GM04503 (cell line): ENCODE measurements around the gene KLHL17.
"Not testable (repeated sequence)": the region's sequence is repeated elsewhere in the genome, so short reads cannot be mapped to it uniquely, and the experiment has no call there.

Experiments used
- DNase-seq: peaks from one replicate; pipeline ENCODE4 v3.0.0-alpha.2; 2012; ENCODE audit warnings: low read depth

The KLHL17 gene

GRCh38 chr1:937521-937920 lies 22.9 kb upstream of the KLHL17 start:
- DNase-seq, result no peak

GRCh38 chr1:938088-938683 lies 22.2 kb upstream of the KLHL17 start:
- DNase-seq, result no peak

DNA sequence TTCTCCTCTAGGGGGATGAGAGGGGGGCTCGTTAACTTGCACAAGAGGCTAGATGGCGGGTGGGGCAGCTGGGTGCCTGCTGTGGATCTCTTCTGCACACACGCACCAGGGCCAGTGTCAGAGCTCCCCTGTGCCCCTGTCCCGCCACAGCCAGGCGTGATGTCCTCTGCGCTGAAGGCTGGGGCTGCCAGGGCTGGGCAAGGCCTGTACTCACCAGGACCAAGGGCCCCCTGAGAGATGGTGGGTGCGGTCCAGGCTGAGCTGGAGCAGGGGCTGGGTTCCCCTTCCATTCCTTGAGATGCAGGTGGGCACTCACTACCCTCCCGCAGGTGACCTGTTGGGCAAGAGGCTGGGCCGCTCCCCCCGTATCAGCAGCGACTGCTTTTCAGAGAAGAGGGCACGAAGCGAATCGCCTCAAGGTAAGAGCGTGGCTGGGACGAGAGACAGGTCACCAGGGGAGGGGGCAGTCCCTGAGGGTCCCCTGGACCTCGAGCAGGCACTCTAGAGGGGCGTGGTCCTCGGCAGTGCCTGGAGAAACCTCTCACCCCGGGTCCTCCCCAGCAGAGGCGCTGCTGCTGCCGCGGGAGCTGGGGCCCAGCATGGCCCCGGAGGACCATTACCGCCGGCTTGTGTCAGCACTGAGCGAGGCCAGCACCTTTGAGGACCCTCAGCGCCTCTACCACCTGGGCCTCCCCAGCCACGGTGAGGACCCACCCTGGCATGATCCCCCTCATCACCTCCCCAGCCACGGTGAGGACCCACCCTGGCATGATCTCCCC lies 21.5 kb upstream of the KLHL17 start:
- no peak for DNase-seq

DNA sequence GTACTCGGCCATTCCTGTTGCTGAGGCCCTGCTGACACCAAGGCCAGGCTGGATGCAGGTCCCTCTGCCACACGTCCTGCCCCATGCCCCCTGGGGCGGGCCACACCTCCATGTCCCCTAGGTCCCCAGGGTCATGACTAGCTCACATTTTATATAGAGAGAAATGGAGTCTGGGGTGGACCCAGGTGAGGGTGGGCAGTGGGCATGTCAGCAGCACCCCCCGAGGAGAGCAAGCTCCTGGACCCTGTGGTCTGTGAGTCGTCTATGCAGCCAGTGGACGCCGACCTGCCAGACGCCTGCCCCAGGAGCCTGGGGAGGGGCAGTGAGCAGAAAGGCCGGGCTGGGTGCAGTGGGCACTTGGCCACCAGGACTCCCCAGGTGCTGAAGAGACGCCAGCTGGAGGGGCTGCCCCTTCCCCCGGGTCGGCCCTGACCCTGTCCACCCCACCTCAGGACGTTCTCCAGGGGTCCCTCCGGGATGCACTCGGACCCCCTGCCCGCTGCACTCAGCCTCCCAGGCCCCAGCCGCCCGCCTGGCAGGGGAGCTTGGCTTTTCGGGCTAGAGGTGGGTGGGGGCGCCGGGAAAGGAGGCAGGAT lies 20.8 kb upstream of the KLHL17 start:
- DNase-seq, result no peak

DNA sequence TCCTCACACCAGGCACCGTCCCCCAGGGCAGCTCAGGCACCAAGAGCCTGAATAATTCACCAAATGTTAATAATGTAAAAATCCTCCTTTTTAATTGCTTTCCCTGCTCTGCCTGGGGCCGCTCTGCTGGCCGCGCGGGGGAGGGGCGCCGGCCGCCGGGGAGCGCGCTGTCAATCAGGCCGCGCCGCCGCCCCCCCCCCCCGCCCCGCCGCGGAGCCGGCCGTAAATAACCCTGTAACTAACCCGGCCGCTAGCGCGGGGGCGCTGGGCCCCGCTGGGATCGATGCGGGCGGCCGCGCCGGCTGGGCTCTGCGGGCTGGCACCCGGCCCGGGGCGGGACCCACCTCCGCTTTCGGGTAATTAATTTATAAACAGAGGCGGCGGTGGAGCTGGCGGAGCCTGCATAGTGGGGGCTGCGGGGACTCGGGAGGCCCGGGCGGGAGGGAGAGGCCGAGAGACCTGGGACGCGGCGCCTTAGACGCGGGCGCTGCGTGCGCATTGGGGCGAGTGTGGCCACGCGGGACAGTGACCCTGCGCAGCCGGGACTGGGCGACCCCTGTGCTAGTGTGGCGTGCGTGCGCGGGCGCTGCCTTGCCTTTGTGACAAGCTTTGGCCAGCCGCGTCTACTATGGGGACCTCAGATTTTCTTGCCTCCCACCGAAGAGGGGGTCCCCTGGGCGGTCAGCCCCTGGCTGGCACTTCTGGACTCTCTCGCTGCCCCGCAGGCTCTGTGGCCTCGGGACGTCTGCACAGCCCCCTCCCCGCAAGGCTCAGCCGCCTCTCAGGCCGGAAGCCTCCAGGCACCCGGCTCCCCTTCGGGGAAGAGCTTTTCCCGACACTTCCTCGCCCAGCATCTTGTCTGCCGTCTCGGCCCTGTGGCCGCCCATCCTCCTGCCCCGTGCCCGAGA lies 20.0 kb upstream of the KLHL17 start:
- DNase-seq, result no peak

- DNase-seq, result no peak
Measured at GRCh38 chr1:941015-941587, 19.3 kb upstream of the KLHL17 start.

- DNase-seq, result no peak
Measured at GRCh38 chr1:941588-942383, 18.6 kb upstream of the KLHL17 start.

DNA sequence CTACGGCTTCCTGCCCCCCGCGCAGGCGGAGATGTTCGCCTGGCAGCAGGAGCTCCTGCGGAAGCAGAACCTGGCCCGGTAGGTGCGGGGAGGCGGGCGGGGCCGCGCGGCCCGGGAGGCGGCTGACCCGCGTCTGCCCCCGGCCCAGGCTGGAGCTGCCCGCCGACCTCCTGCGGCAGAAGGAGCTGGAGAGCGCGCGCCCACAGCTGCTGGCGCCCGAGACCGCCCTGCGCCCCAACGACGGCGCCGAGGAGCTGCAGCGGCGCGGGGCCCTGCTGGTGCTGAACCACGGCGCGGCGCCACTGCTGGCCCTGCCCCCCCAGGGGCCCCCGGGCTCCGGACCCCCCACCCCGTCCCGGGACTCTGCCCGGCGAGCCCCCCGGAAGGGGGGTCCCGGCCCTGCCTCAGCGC lies 18.0 kb upstream of the KLHL17 start:
- DNase-seq, result no peak

DNA sequence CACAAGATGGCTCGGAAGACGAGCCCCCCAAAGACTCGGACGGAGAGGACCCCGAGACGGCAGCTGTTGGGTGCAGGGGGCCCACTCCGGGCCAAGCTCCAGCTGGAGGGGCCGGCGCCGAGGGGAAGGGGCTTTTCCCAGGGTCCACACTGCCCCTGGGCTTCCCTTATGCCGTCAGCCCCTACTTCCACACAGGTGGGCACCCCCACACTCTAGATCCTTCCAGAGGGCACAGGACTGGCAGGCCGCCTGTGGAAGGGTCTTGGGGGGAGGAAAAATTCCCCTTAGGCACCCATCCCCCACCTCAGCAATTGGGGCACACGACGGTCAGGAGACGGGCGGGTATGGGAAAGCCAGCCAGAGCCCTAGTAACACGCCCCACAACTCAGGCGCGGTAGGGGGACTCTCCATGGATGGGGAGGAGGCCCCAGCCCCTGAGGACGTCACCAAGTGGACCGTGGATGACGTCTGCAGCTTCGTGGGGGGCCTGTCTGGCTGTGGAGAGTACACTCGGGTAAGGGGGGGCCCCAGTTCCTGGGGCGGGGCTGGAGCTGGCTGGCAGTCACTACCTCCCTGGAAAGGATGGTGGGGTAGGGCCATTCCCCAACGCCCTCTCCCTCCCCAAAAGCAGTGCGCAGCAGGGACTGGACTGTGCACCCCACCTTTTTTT lies 17.4 kb upstream of the KLHL17 start:
- DNase-seq, result no peak

DNA sequence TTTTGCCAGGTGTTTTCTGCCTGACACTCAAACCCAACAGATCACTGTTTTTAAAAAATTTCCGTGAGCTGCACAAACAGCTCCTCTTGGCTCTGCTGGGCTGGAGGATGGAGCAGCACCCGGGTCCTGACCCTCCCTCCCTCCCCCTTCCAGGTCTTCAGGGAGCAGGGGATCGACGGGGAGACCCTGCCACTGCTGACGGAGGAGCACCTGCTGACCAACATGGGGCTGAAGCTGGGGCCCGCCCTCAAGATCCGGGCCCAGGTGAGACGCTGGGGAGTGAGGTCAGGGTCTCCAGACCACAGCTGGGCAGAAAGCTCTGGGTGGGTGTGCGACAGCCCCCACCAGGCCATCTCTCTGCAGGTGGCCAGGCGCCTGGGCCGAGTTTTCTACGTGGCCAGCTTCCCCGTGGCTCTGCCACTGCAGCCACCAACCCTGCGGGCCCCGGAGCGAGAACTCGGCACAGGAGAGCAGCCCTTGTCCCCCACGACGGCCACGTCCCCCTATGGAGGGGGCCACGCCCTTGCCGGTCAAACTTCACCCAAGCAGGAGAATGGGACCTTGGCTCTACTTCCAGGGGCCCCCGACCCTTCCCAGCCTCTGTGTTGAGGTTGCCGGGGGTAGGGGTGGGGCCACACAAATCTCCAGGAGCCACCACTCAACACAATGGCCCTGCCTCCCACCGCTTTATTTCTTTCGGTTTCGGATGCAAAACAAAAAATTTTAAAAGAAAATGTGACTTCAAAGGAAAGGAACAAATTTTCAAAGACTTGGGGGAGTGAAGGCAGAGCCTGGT lies 16.6 kb upstream of the KLHL17 start:
- no peak for DNase-seq

- DNase-seq, result no peak
Measured at GRCh38 chr1:944341-945325, 15.8 kb upstream of the KLHL17 start.

GRCh38 chr1:945688-946556 lies 14.5 kb upstream of the KLHL17 start:
- DNase-seq, result no peak

DNA sequence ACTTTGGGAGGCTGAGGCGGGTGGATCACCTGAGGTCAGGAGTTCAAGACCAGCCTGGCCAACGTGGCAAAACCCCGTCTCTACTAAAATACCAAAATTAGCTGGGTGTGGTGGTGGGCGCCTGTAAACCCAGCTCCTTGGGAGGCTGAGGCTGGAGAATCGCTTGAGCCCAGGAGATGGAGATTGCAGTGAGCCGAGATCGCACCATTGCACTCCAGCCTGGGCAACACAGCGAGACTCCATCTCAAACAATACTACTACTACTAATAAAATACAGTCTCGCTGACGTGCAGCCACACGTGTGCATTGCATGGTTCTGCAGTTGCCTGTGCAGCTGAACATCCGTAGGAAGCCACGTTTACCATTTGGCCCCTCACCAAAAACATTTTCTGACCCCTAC lies 13.6 kb upstream of the KLHL17 start:
- not testable (repeated sequence) for DNase-seq

DNA sequence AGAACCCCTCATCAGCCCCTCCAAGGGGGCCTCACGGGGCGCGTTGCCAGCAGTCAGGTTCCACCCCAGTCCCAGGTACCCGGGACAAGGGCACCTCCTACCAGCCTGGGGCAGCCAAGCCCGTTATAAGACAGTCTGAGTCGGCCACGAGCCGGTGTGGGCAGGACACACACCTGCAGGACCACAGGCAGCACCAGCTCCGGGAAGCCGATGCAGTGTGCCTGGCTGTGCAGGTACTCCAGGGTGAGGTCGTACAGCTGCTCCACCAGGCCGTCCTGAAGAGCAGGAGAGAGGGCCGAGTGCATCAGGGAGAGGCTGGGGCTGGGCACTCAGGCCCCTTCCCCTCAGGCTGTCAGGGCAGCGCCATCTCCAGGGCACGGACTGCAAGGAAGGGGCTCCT lies 12.4 kb upstream of the KLHL17 start:
- no peak for DNase-seq

DNA sequence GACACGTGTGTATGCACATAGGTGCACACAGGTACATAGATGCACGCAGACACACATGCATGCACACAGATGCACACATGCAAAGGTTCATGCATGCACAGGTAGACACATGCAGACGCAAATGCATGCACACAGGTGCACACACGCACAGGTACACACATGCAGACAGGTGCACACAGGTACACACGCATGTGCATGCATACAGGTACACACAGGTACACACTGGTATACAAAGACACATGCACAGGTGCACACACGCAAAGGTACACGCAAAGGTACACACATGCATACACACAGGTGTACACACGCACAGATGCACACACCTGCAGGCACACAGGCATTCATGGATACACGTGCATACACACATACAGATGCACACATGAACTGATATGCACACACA lies 10.1 kb upstream of the KLHL17 start:
- no peak for DNase-seq

DNA sequence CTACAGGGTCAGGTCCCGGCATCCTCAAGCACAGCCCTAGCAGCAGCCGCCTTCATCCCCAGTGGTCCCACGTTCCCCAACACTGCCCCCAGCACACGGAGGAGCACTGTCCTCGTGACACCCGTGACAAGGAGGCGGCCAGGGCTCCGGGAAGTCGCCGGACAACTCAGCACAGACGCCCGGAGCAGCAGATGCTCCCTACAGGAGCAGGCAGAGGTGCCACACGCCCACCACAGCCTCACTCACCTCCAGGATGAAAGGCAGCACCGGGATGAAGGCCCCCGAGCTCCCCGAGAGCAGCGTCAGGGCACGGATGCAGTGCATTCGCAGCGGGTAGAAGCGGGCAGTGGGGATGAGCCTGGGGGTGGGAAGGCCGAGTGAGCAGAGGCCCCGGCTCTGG lies 9.5 kb upstream of the KLHL17 start:
- DNase-seq, result no peak

GRCh38 chr1:951364-951763 lies 9.0 kb upstream of the KLHL17 start:
- no peak for DNase-seq

DNA sequence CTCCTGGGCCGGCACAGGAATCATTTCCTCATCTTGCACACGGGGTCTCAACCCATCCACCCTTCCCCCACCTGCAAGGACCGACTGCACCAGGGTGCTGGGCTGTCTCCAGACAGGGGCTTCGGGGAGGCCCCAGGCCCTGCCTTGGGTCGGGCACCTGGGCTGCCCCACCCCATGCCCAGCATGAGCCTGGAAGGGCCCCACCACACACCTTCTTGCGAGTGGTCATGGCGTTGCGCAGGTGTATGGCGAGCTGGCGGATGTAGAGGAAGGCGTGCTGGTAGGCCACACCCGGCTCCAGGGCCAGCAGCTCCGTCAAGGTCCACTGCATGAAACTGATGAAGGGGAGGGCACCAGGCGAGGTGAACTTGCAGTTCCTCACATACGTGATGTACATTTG lies 8.2 kb upstream of the KLHL17 start:
- no peak for DNase-seq
